GM12865 (cell line): ENCODE data around the gene AOX1.
"Not testable (repeated sequence)": the region's sequence is repeated elsewhere in the genome, so short reads cannot be mapped to it uniquely, and the experiment has no call there.

Source experiments
- DNase-seq: peaks from one replicate; pipeline ENCODE4 v3.0.0; 2010; ENCODE audit warnings: low read depth
- H3K4me3 ChIP-seq: 2 replicates; pipeline ENCODE4 v1.5.1; 2011; ENCODE audit warnings: mild to moderate bottlenecking, low read depth, low read length, control low read depth
- TF ChIP-seq, protein P1 (sequence below): IDR thresholded peaks from 2 replicates; pipeline ENCODE4 v1.5.1; 2011; ENCODE audit warnings: low read length, control low read depth, low read depth, inconsistent platforms; ENCODE audit not compliant: insufficient read depth; ENCODE audit errors: missing control alignments

The AOX1 gene

DNA sequence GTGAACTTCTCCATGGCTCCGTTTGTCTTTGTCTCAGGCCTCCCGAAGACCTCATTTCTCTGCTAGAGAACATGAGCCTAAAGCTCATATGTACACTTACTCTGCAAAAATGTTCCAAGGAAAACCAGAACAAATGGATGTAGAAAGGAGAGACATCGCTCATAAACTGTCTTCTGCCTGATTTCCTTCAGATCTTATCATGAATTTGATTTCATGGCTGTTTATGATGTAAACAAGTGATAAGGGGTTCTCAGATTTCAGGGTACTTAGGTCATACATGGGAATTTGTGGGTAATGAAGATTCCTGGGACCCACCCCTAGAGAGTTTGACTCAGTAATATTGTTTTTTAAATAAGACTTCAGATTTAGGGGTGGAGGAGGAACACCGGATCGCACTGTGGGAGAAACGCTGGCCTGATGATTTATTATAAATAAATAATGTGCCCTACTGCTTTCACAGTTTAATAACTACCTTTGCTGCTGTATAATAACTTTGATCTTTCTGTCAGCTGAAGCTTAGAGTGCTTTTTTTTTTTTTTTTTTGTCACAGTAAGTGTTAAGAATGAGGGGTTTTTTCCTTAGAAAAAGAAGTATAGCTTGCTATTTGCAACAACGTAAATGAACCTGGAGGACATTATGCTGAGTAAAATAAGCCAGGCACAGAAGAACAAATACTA lies 14.9 kb downstream of the AOX1 start:
- TF ChIP-seq, protein P1, sequence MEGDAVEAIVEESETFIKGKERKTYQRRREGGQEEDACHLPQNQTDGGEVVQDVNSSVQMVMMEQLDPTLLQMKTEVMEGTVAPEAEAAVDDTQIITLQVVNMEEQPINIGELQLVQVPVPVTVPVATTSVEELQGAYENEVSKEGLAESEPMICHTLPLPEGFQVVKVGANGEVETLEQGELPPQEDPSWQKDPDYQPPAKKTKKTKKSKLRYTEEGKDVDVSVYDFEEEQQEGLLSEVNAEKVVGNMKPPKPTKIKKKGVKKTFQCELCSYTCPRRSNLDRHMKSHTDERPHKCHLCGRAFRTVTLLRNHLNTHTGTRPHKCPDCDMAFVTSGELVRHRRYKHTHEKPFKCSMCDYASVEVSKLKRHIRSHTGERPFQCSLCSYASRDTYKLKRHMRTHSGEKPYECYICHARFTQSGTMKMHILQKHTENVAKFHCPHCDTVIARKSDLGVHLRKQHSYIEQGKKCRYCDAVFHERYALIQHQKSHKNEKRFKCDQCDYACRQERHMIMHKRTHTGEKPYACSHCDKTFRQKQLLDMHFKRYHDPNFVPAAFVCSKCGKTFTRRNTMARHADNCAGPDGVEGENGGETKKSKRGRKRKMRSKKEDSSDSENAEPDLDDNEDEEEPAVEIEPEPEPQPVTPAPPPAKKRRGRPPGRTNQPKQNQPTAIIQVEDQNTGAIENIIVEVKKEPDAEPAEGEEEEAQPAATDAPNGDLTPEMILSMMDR: no peak
- DNase-seq: no peak
- no peak overlapping the region for H3K4me3 ChIP-seq

DNA sequence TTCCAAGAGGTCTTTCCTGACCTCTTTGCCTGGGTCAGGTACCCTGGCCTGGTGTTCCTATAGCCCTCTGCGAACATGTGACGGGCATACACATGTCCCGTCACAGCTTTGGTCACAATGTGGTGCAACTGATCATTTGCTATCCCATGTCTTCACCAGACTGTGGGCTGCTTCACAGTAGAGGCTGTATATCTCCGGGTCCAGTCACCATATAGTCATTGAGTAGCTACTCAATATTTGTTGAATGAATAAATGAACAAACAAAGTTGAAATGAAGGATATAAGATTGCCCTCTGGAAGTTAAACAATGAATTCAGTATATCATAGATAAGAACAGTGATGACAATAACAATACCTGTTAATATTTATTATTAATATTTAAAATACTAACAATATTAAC lies 16.8 kb downstream of the AOX1 start:
- TF ChIP-seq, protein P1: no peak
- H3K4me3 ChIP-seq: no peak overlapping the region
- DNase-seq: no peak

- no peak overlapping the region for H3K4me3 ChIP-seq
- TF ChIP-seq, protein P1: no peak
- no peak for DNase-seq
Observed at GRCh38 chr2:200603972-200604371, 18.2 kb downstream of the AOX1 start.

DNA sequence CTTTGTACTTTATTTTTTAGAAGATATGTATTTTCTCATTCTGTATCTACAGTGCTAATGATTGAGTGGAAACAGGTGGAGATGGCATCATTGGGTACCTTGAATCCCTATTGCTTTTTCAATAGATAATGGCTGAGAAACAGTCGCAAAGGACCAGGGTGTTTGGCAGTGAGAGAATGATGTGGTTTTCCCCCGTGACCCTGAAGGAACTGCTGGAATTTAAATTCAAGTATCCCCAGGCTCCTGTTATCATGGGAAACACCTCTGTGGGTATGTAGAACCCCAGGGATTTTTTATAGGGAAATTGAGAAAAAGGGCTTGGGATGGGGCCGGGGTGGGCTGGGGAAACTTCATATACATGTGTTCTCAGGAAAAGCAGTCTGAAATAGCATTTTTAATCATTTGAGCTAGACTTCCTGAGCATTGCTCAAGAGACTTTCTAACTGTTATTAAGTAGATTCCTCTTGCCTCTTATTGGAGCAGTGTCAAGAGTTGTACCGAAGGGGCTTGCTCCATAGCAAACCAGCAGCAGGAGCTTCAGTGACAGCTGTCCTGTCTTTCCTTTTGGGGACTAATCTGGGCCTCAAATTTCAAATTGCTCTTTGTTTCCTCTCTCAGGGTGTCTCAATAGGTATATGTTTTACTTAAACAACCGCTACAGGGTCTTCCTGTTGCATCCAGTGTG lies 18.9 kb downstream of the AOX1 start:
- no peak overlapping the region for H3K4me3 ChIP-seq
- no peak for DNase-seq
- TF ChIP-seq, protein P1: no peak

DNA sequence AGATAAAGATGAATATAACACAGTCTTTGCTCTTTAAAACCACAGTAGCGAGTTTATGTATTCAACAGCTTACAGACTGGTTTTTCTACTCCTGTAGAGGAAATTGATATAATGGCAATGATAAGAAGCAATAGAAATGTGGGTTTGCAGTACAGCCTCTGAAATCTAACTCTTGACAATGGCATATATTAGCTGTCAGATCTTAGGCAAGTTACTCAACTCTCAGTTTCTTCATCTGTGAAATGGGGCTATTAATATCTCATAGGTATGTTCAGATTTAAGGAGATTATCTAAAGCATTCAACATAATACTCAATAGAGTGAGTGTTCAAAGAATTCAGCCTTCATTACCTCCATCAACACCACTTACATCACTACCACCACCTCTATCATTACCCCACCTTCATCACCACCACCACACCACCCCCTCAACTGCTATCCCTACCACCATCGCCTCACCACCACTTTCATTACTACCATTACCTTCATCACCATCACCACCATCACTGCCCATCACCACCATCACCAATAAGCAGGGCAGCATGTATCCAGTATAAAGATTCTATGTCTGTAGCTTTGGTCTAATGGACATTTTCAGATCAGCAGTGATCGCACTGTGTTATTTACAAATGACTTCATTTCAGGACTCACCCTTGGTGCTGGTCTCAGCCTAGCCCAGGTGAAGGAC lies 22.7 kb downstream of the AOX1 start:
- H3K4me3 ChIP-seq: no peak overlapping the region
- TF ChIP-seq, protein P1: no peak
- DNase-seq: no peak

DNA sequence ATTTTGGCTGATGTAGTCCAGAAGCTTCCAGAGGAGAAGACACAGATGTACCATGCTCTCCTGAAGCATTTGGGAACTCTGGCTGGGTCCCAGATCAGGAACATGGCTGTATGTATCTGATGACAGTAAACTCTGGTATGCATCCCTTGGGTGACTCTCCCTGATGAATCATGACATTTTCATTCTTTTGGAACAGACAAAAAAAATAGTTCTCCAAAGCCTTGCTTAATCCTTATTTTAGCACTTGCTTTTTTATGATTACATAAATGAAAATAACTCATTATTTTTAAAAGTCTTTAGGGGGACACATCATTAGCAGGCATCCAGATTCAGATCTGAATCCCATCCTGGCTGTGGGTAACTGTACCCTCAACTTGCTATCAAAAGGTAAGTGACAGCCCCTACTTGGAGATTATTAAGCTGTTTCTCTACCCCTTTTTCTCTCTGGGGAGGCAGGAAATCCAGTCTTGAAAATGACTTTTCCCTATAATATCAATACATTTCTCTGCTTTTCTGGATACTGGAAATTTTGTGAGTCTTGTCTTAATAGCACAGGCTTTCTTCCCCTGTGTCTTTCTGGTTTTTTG lies 23.3 kb downstream of the AOX1 start:
- no peak overlapping the region for H3K4me3 ChIP-seq
- DNase-seq: no peak
- TF ChIP-seq, protein P1: no peak

DNA sequence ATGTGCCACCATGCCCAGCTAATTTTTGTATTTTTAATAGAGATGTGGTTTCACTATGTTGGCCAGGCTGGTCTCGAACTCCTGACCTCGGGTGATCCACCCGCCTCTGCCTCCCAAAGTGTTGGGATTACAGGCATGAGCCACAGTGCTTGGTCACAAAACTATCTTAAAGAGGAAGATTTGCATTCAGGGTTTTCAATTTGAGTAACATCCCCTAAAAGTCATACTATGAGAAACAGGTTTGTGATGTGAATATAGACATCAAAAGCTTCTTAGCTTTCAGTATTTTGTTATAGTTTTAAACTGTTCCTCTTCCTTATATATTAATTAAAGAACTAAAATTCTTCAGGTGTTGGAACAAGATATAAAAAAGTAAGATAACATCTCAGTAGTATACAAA lies 24.4 kb downstream of the AOX1 start:
- not testable (repeated sequence) for H3K4me3 ChIP-seq
- peak; percentile 35 for DNase-seq
